Testis (tissue), 3 donors: ENCODE data around the gene KIF26B. TPM values are rescaled to one million over a fixed set of nuclear protein-coding genes. Genes with fewer than 3 reads are reported as not detected.

Experiments
- DNase-seq: peaks from one replicate; pipeline ENCODE4 v3.0.0-alpha.2; 2019
- H3K27ac ChIP-seq, 2 donors: fragments of 200-600 bp; sonication (generic); one replicate each; pipeline ENCODE4 v1.5.1; 2019
- H3K27me3 ChIP-seq: fragments of 200-600 bp; sonication (generic); one replicate; pipeline ENCODE4 v1.5.1; 2019
- H3K36me3 ChIP-seq: fragments of 200-600 bp; sonication (generic); one replicate; pipeline ENCODE4 v1.5.1; 2017; ENCODE audit warnings: low read depth; ENCODE audit errors: missing control alignments
- H3K4me1 ChIP-seq: fragments of 200-600 bp; sonication (generic); one replicate; pipeline ENCODE4 v1.5.1; 2019
- H3K4me3 ChIP-seq, 2 donors: fragments of 200-600 bp; sonication (generic); one replicate each; pipeline ENCODE4 v1.5.1; 2017 to 2019
- H3K9me3 ChIP-seq: fragments of 200-600 bp; sonication (generic); one replicate; pipeline ENCODE4 v1.5.1; 2017
- POLR2A ChIP-seq: fragments of 450-650 bp; IDR thresholded peaks from one replicate; pipeline ENCODE4 v1.6.1; 2017; ENCODE audit warnings: antibody characterized with exemption, mild to moderate bottlenecking, moderate library complexity
- WGBS, 2 donors: methylation state at CpG; one replicate each; pipeline ENCODE4 v1.1.5; 2018; 5-methylcytosine and 5-hydroxymethylcytosine counted together
- intact Hi-C: fragments of 100-400 bp; cut with DNase I; formaldehyde crosslinking; loops from one replicate; pipeline ENCODE4 v1.15.1; 2023; ENCODE audit warnings: low total_unique reads
- polyA plus RNA-seq: library from polyadenylated mRNA; stranded (reverse); fragments of 350-450 nt; fragmentation: Illumina TruSeq; extraction: RNeasy Lipid Tissue Mini Kit (QIAGEN cat#74804); gene quantifications from one replicate; pipeline ENCODE4 v1.2.3, GENCODE V29; 2014; ENCODE audit warnings: low read depth, low replicate concordance; ENCODE audit not compliant: insufficient read depth
- total RNA-seq, 2 donors: library from RNA; depleted of rRNA; stranded (reverse); fragments of >200 nt; gene quantifications; one replicate each; pipeline ENCODE4 v1.2.3, GENCODE V29; 2016
- TF ChIP-seq, protein P1 (sequence below), 3 experiments: fragments of 450-650 bp in 2 of 3; fragments of 200-600 bp in 1 of 3; sonication (generic) in 1 of 3; IDR thresholded peaks; one replicate each; pipeline ENCODE4 v1.5.1; 2016 to 2019; ENCODE audit warnings: antibody characterized with exemption in 3 of 3, mild to moderate bottlenecking in 2 of 3, moderate library complexity in 1 of 3

Gene KIF26B
- total and polyA plus RNA-seq, 3 donors from 2014 or later = 3.0 to 4.8 (median 3.1) TPM

DNA sequence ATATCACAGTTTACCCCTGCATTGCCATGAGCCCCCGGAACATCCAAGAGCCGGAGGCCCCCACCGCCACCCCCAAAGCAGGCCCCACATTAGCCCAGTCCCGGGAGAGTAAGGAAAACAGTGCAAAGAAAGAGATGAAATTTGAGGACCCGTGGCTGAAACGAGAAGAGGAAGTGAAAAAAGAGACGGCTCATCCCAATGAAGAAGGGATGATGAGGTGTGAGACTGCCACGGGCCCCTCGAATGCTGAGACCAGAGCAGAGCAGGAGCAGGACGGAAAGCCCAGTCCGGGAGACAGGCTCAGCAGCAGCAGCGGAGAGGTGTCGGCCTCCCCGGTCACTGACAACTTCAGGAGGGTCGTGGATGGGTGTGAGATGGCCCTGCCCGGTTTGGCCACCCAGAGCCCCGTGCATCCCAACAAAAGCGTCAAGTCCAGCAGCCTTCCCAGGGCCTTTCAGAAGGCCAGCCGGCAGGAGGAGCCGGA is 532.4 kb downstream of the KIF26B start:
- intact Hi-C loops = no loop called here
- Histone ChIP-seq H3K4me3 (peak overlapping the region in 1 of 2 donors; percentile 41), H3K9me3 (no peaks in the 10 kb centered on the region), H3K36me3 (no peaks in the 10 kb centered on the region), H3K4me1 (no peaks in the 10 kb centered on the region), H3K27ac (no peak overlapping the region), H3K27me3 (no peaks in the 10 kb centered on the region)
- DNase-seq = no peak
- WGBS, 2 donors = 54 to 75% methylated on average over 15 to 20 of the region's 20 CpGs
- TF ChIP-seq POLR2A = no peak
- TF ChIP-seq, protein P1, sequence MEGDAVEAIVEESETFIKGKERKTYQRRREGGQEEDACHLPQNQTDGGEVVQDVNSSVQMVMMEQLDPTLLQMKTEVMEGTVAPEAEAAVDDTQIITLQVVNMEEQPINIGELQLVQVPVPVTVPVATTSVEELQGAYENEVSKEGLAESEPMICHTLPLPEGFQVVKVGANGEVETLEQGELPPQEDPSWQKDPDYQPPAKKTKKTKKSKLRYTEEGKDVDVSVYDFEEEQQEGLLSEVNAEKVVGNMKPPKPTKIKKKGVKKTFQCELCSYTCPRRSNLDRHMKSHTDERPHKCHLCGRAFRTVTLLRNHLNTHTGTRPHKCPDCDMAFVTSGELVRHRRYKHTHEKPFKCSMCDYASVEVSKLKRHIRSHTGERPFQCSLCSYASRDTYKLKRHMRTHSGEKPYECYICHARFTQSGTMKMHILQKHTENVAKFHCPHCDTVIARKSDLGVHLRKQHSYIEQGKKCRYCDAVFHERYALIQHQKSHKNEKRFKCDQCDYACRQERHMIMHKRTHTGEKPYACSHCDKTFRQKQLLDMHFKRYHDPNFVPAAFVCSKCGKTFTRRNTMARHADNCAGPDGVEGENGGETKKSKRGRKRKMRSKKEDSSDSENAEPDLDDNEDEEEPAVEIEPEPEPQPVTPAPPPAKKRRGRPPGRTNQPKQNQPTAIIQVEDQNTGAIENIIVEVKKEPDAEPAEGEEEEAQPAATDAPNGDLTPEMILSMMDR (IDR thresholded peaks at IDR 0.05) = no peak

DNA sequence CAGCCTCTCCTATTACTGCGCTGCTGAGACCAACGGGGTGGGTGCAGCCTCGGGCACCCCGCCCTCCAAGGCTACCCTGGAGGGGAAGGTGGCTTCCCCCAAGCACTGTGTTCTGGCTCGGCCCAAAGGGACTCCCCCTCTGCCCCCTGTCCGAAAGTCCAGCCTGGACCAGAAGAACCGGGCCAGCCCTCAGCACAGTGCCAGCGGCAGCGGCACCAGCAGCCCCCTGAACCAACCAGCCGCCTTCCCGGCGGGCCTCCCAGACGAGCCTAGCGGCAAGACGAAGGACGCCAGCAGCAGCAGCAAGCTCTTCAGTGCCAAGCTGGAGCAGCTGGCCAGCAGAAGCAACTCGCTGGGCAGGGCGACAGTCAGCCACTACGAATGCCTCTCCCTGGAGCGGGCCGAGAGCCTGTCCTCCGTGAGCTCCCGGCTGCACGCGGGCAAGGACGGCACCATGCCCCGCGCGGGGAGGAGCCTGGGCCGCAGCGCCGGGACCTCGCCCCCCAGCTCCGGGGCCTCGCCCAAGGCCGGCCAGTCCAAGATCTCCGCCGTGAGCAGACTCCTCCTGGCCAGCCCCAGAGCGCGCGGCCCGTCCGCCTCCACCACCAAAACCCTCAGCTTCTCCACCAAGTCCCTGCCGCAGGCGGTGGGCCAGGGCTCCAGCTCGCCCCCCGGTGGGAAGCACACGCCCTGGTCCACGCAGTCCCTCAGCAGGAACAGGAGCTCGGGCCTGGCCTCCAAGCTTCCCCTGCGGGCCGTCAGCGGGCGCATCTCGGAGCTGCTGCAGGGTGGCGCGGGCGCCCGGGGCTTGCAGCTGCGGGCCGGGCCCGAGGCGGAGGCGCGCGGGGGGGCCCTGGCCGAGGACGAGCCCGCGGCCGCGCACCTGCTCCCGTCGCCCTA is 533.1 kb downstream of the KIF26B start:
- WGBS, 2 donors = 43% methylated on average over 57 of the region's 74 CpGs; no CpG with 5 or more reads in 1 of the 2 donors
- H3K27me3 ChIP-seq = no peaks in the 10 kb centered on the region
- no peaks in the 10 kb centered on the region for H3K4me1 ChIP-seq
- intact Hi-C loops = no loop called here
- H3K27ac ChIP-seq = no peak overlapping the region
- no peaks in the 10 kb centered on the region for H3K9me3 ChIP-seq
- peak overlapping the region; percentile 26 to 41 for H3K4me3 ChIP-seq
- TF ChIP-seq, protein P1 (IDR thresholded peaks at IDR 0.05) = no peak
- TF ChIP-seq POLR2A = no peak
- no peak for DNase-seq
- no peaks in the 10 kb centered on the region for H3K36me3 ChIP-seq

DNA sequence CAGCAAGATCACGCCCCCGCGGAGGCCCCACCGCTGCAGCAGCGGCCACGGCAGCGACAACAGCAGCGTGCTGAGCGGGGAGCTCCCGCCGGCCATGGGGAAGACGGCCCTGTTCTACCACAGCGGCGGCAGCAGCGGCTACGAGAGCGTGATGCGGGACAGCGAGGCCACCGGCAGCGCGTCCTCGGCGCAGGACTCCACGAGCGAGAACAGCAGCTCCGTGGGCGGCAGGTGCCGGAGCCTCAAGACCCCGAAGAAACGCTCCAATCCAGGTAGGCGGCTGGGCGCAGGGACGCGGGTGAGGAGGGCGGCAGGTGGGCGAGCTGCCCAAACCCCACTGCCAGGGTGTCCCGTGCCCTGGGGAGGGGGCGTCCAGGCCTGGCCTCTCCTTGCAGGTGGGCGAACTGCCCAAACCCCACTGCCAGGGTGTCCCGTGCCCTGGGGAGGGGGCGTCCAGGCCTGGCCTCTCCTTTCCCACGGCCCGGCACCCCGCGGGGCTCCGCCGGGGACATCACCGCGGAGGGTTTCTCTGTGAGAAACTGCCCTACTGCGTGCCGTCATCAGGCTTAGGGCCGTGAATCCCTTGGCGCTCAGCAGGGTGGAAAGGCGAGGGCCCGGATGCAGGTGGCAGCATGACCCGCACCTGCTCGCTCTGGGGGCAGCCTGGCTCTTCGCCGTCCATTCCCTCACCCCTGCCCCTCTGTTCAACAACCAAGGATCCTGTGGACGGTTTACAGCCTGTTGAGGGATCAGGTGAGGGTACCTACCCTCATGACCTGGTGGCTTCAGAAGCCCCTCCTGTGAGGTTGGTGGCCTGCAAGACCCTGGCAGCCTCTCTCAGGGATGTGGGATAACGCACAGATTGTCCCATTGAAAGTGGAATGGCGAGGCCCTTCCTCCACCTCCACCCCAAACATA is 534.0 kb downstream of the KIF26B start:
- Histone ChIP-seq H3K4me1 (no peaks in the 10 kb centered on the region), H3K27me3 (no peaks in the 10 kb centered on the region), H3K27ac (no peak overlapping the region), H3K4me3 (peak overlapping the region; percentile 26 to 41), H3K9me3 (no peaks in the 10 kb centered on the region), H3K36me3 (no peaks in the 10 kb centered on the region)
- no peak for DNase-seq
- 67% methylated on average over 10 to 63 of the region's 63 CpGs for WGBS, 2 donors
- TF ChIP-seq, protein P1 (IDR thresholded peaks at IDR 0.05) = no peak
- no peak for TF ChIP-seq POLR2A
- intact Hi-C loops = no loop called here

DNA sequence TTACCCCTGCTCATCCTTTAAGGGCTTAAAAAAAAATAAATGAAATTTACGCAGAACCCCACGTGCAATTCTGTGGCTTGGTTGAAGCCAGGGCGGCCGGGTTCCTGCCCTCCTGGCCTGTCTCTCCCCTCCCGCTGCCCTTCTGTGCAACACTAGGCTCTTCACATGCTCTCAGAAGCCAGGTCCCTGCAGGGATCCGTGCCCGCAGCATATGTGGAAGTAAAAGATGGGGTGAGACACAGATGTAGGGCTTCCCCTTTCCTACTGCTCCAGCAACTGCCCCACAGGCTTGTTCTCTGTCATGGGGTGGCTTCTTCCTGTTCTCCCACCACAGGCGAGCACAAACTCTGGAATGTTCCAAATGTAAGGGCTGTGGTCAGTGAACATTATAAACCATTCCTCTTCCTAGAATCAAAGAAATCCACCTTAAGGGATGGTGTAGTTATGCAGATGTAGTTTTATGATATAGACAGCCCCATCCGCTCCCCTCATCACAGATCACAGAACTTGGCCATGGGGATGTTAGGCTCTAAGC is 535.4 kb downstream of the KIF26B start:
- WGBS, 2 donors = 75 to 85% methylated on average over 9 of the region's 9 CpGs
- Histone ChIP-seq H3K4me1 (no peaks in the 10 kb centered on the region), H3K27ac (no peak overlapping the region), H3K27me3 (no peaks in the 10 kb centered on the region), H3K9me3 (no peaks in the 10 kb centered on the region), H3K4me3 (no peak overlapping the region), H3K36me3 (no peaks in the 10 kb centered on the region)
- TF ChIP-seq, protein P1 (IDR thresholded peaks at IDR 0.05) = no peak
- TF ChIP-seq POLR2A = no peak
- DNase-seq = no peak
- intact Hi-C loops = no loop called here
